Measurements from ENCODE around the gene FIBP.

Gene FIBP

DNA sequence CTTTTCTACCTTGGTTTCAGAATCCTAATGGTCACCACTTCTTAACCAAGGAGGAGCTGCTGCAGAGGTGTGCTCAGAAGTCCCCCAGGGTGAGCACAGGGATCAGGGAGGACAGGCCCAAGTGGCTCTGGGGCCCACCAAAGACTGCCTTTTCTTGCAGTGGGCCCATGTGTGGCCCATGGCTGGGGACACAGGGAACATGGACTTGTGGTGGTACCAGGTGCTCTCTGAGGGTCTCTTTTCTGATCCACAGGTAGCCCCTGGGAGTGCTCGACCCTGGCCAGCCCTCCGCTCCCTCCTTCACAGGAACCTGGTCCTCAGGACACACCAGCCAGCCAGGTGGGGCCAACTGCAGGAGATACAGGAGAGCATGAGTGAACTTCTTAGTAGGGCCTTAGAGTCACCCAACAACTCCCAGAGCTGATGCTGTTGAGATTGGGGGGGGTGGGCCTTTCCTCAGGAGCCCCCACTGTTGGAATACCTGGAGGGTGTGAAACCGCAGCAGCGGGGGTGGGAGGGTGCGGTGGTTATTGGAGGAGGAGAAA lies 26.0 kb downstream of the FIBP start:
- TF ChIP-seq, protein P1, sequence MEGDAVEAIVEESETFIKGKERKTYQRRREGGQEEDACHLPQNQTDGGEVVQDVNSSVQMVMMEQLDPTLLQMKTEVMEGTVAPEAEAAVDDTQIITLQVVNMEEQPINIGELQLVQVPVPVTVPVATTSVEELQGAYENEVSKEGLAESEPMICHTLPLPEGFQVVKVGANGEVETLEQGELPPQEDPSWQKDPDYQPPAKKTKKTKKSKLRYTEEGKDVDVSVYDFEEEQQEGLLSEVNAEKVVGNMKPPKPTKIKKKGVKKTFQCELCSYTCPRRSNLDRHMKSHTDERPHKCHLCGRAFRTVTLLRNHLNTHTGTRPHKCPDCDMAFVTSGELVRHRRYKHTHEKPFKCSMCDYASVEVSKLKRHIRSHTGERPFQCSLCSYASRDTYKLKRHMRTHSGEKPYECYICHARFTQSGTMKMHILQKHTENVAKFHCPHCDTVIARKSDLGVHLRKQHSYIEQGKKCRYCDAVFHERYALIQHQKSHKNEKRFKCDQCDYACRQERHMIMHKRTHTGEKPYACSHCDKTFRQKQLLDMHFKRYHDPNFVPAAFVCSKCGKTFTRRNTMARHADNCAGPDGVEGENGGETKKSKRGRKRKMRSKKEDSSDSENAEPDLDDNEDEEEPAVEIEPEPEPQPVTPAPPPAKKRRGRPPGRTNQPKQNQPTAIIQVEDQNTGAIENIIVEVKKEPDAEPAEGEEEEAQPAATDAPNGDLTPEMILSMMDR (conservative IDR thresholded peaks at IDR 0.05; ENCODE audit: low read length) = no peak
- no peak for TF ChIP-seq EZH2phosphoT487 (IDR thresholded peaks at IDR 0.05; ENCODE audit: borderline replicate concordance)
- H3K4me3 ChIP-seq (ENCODE audit: low read length, poor library complexity, severe bottlenecking) = peak overlapping the region; percentile 80
- peak overlapping the region; percentile 98 for H3K9ac ChIP-seq (ENCODE audit: low read depth, low read length, poor library complexity, severe bottlenecking)
- H3K79me2 ChIP-seq (ENCODE audit: insufficient read depth, low read length) = peaks cover 54% of the 10 kb centered on the region
- no peaks in the 10 kb centered on the region for H3K9me3 ChIP-seq (ENCODE audit: insufficient read depth, low read depth, low read length)
- peaks cover 25% of the 10 kb centered on the region; the same call in 1 of the 2 replicates for H3K36me3 ChIP-seq (ENCODE audit: insufficient read depth, low read length)
- H3K27me3 ChIP-seq (ENCODE audit: insufficient read depth, low read length, poor library complexity, severe bottlenecking) = peaks cover 8% of the 10 kb centered on the region
- H3K9me2 ChIP-seq (replicated peaks; ENCODE audit: low read depth, low read length) = no peaks in the 10 kb centered on the region
- peaks cover 28% of the 10 kb centered on the region for H4K20me1 ChIP-seq (ENCODE audit: insufficient read depth, low read length, poor library complexity, severe bottlenecking)
- peaks cover 26% of the 10 kb centered on the region for H3K4me1 ChIP-seq (ENCODE audit: insufficient read depth, low read length, poor library complexity, severe bottlenecking)
- H2AFZ ChIP-seq (ENCODE audit: low read length) = no peak overlapping the region
- H3F3A ChIP-seq (ENCODE audit: low read depth) = 0 out of 2 replicates have a peak, but pooled peaks cover 7% of the 10 kb centered on the region
- H3K4me2 ChIP-seq (ENCODE audit: low read depth, low read length, poor library complexity, severe bottlenecking) = peak overlapping the region; percentile 99

DNA sequence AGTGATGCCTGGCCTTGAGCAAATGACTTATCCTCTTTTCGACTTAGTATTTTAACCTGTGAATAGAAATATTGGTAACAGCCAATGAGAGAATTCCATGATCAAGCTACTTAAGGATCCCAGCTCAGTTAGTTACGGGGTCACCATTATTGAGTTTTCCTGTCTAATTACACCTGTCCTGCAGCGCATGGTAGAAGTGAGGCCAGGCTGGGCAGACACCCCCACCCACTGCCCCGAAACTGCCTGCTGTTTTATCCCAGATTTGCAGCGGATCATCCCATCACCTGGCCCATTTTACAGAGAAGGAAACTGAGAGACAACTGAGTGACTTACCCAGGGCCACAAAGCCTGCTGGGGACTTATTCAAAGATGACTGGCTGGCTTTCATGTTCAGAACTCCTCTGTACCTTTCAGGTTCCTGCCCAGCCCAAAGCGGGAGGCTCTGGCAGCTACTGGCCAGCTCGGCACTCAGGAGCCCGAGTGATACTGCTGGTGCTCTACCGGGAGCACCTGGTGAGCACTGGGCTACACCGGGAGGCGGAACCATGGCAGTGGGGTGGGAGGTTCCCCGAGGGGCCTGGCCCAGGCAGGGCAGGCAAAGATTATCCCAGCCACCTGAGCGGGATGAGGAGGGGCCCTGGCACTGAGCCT lies 26.6 kb downstream of the FIBP start:
- Histone ChIP-seq H3K9me3 (ENCODE audit: insufficient read depth, low read depth, low read length) (no peaks in the 10 kb centered on the region), H3K36me3 (ENCODE audit: insufficient read depth, low read length) (peaks cover 25% of the 10 kb centered on the region; the same call in 1 of the 2 replicates), H3K4me2 (ENCODE audit: low read depth, low read length, poor library complexity, severe bottlenecking) (peak overlapping the region; percentile 99), H2AFZ (ENCODE audit: low read length) (no peak overlapping the region), H4K20me1 (ENCODE audit: insufficient read depth, low read length, poor library complexity, severe bottlenecking) (peaks cover 31% of the 10 kb centered on the region), H3K4me1 (ENCODE audit: insufficient read depth, low read length, poor library complexity, severe bottlenecking) (peaks cover 27% of the 10 kb centered on the region), H3K27me3 (ENCODE audit: insufficient read depth, low read length, poor library complexity, severe bottlenecking) (peaks cover 11% of the 10 kb centered on the region), H3K9me2 (replicated peaks; ENCODE audit: low read depth, low read length) (no peaks in the 10 kb centered on the region), H3K9ac (ENCODE audit: low read depth, low read length, poor library complexity, severe bottlenecking) (peak overlapping the region; percentile 98), H3K4me3 (ENCODE audit: low read length, poor library complexity, severe bottlenecking) (peak overlapping the region; percentile 80), H3F3A (ENCODE audit: low read depth) (0 out of 2 replicates have a peak, but pooled peaks cover 7% of the 10 kb centered on the region), H3K79me2 (ENCODE audit: insufficient read depth, low read length) (peaks cover 60% of the 10 kb centered on the region)
- TF ChIP-seq, protein P1 (conservative IDR thresholded peaks at IDR 0.05; ENCODE audit: low read length) = no peak
- no peak for TF ChIP-seq EZH2phosphoT487 (IDR thresholded peaks at IDR 0.05; ENCODE audit: borderline replicate concordance)

DNA sequence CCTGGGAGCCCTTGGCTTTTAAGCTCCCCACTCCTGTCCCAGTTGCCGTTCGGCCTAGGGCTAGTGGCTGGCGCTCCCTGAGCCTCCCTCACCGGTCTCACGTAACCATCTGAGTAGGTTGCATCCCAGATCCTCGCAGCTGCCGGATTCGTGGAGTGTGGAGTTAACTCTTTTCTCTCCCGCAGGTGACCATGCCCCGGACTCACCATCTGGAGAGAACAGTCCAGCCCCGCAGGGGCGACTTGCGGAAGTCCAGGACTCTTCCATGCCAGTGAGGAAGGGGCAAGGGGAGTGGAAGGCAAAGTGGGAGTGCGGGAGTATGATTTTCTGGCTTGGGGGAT lies 27.1 kb downstream of the FIBP start:
- peak overlapping the region; percentile 80 for H3K4me3 ChIP-seq (ENCODE audit: low read length, poor library complexity, severe bottlenecking)
- peaks cover 36% of the 10 kb centered on the region for H4K20me1 ChIP-seq (ENCODE audit: insufficient read depth, low read length, poor library complexity, severe bottlenecking)
- 0 out of 2 replicates have a peak, but pooled peaks cover 7% of the 10 kb centered on the region for H3F3A ChIP-seq (ENCODE audit: low read depth)
- no peaks in the 10 kb centered on the region for H3K9me3 ChIP-seq (ENCODE audit: insufficient read depth, low read depth, low read length)
- peak overlapping the region; percentile 99 for H3K4me2 ChIP-seq (ENCODE audit: low read depth, low read length, poor library complexity, severe bottlenecking)
- H2AFZ ChIP-seq (ENCODE audit: low read length) = no peak overlapping the region
- H3K27me3 ChIP-seq (ENCODE audit: insufficient read depth, low read length, poor library complexity, severe bottlenecking) = peaks cover 11% of the 10 kb centered on the region
- H3K79me2 ChIP-seq (ENCODE audit: insufficient read depth, low read length) = peaks cover 66% of the 10 kb centered on the region
- H3K9ac ChIP-seq (ENCODE audit: low read depth, low read length, poor library complexity, severe bottlenecking) = peak overlapping the region; percentile 98
- no peaks in the 10 kb centered on the region for H3K9me2 ChIP-seq (replicated peaks; ENCODE audit: low read depth, low read length)
- no peak for TF ChIP-seq EZH2phosphoT487 (IDR thresholded peaks at IDR 0.05; ENCODE audit: borderline replicate concordance)
- TF ChIP-seq, protein P1 (conservative IDR thresholded peaks at IDR 0.05; ENCODE audit: low read length) = no peak
- peaks cover 32% of the 10 kb centered on the region for H3K4me1 ChIP-seq (ENCODE audit: insufficient read depth, low read length, poor library complexity, severe bottlenecking)
- peaks cover 29% of the 10 kb centered on the region; the same call in 1 of the 2 replicates for H3K36me3 ChIP-seq (ENCODE audit: insufficient read depth, low read length)
